Trophoblast cell (in vitro differentiated cells and primary cell): Measurements from ENCODE around the gene SPPL2B.

Source experiments
- DNase-seq, 2 donors: peaks; one replicate each; pipeline ENCODE4 v3.0.0-alpha.2; 2016
- H2AFZ ChIP-seq: 2 replicates; pipeline ENCODE4 v1.6.1; 2013; ENCODE audit warnings: low read length, moderate library complexity, mild to moderate bottlenecking; ENCODE audit not compliant: insufficient read depth, poor library complexity
- H2AK5ac ChIP-seq: 2 replicates; pipeline ENCODE4 v1.6.1; 2013; ENCODE audit warnings: mild to moderate bottlenecking, low read length
- H2BK120ac ChIP-seq: 2 replicates; pipeline ENCODE4 v1.6.1; 2013; ENCODE audit warnings: low read length, mild to moderate bottlenecking, moderate library complexity; ENCODE audit not compliant: insufficient read depth, poor library complexity
- H2BK12ac ChIP-seq: 2 replicates; pipeline ENCODE4 v1.6.1; 2013; ENCODE audit warnings: mild to moderate bottlenecking, low read length, moderate library complexity
- H2BK5ac ChIP-seq: 2 replicates; pipeline ENCODE4 v1.6.1; 2013; ENCODE audit warnings: low read length, low read depth, moderate library complexity, mild to moderate bottlenecking; ENCODE audit not compliant: poor library complexity
- H3K14ac ChIP-seq: 2 replicates; pipeline ENCODE4 v1.6.1; 2013; ENCODE audit warnings: mild to moderate bottlenecking, low read length
- H3K18ac ChIP-seq: 2 replicates; pipeline ENCODE4 v1.6.1; 2013; ENCODE audit warnings: mild to moderate bottlenecking, low read length
- H3K23ac ChIP-seq: 2 replicates; pipeline ENCODE4 v1.6.1; 2013; ENCODE audit warnings: low read length
- H3K27ac ChIP-seq: 2 replicates; pipeline ENCODE4 v1.5.1; 2013; ENCODE audit warnings: low read depth, mild to moderate bottlenecking, inconsistent platforms, low read length, moderate library complexity
- H3K27me3 ChIP-seq: 2 replicates; pipeline ENCODE4 v1.6.1; 2013; ENCODE audit warnings: inconsistent platforms, mild to moderate bottlenecking, low read length, moderate library complexity; ENCODE audit not compliant: insufficient read depth
- H3K36me3 ChIP-seq, 2 experiments: 1 replicate in 1 of 2; 2 replicates in 1 of 2; pipeline ENCODE4 v1.6.1; 2013; ENCODE audit warnings: low read length in 2 of 2, mild to moderate bottlenecking in 2 of 2, moderate library complexity in 1 of 2; ENCODE audit not compliant: insufficient read depth in 2 of 2, control insufficient read depth in 1 of 2
- H3K4ac ChIP-seq: 2 replicates; pipeline ENCODE4 v1.6.1; 2013; ENCODE audit warnings: low read depth, mild to moderate bottlenecking, low read length, moderate library complexity
- H3K4me1 ChIP-seq, 2 experiments: 1 replicate in 1 of 2; 2 replicates in 1 of 2; pipeline ENCODE4 v1.6.1; 2013; ENCODE audit warnings: low read length in 2 of 2, mild to moderate bottlenecking in 2 of 2, moderate library complexity in 1 of 2; ENCODE audit not compliant: insufficient read depth in 2 of 2, control insufficient read depth in 1 of 2
- H3K4me2 ChIP-seq: 2 replicates; pipeline ENCODE4 v1.6.1; 2013; ENCODE audit warnings: inconsistent platforms, mild to moderate bottlenecking, low read length, moderate library complexity
- H3K4me3 ChIP-seq: 2 replicates; pipeline ENCODE4 v1.5.1; 2013; ENCODE audit warnings: mild to moderate bottlenecking, low read depth, low read length, inconsistent platforms
- H3K79me1 ChIP-seq: one replicate; pipeline ENCODE4 v1.6.1; 2013; ENCODE audit warnings: low read length
- H3K79me2 ChIP-seq: 2 replicates; pipeline ENCODE4 v1.6.1; 2013; ENCODE audit warnings: low read length, mild to moderate bottlenecking; ENCODE audit not compliant: control insufficient read depth, insufficient read depth, poor library complexity
- H3K9ac ChIP-seq: 2 replicates; pipeline ENCODE4 v1.6.1; 2013; ENCODE audit warnings: mild to moderate bottlenecking, low read length
- H3K9me3 ChIP-seq: 2 replicates; pipeline ENCODE4 v1.6.1; 2013; ENCODE audit warnings: low read depth, mild to moderate bottlenecking, control low read depth, inconsistent platforms, low read length; ENCODE audit not compliant: insufficient read depth
- H4K12ac ChIP-seq: 2 replicates; pipeline ENCODE4 v1.6.1; 2013; ENCODE audit warnings: low read depth, mild to moderate bottlenecking, low read length, moderate library complexity
- H4K8ac ChIP-seq: 2 replicates; pipeline ENCODE4 v1.6.1; 2013; ENCODE audit warnings: low read depth, mild to moderate bottlenecking, low read length, moderate library complexity
- H4K91ac ChIP-seq: one replicate; pipeline ENCODE4 v1.6.1; 2013; ENCODE audit warnings: low read depth, mild to moderate bottlenecking, low read length, moderate library complexity
- WGBS: extraction: QIAGEN DNeasy Blood & Tissue Kit; methylation state at CpG from one replicate; pipeline ENCODE4 v1.1.7; 2013; ENCODE audit warnings: missing lambda C conversion rate; ENCODE audit not compliant: insufficient read length, insufficient coverage; ENCODE audit errors: extremely low coverage; 5-methylcytosine and 5-hydroxymethylcytosine counted together

The SPPL2B gene

GRCh38 chr19:2309734-2310362 is 18.6 kb upstream of the SPPL2B start:
- H3K79me2 ChIP-seq: no peaks in the 10 kb centered on the region
- WGBS: no CpG with 5 or more reads among the region's 17 CpGs
- no peak overlapping the region for H3K4me3 ChIP-seq
- H3K27ac ChIP-seq: no peak overlapping the region
- H2BK120ac ChIP-seq: no peak overlapping the region
- H3K79me1 ChIP-seq: no peaks in the 10 kb centered on the region
- H3K14ac ChIP-seq: no peak overlapping the region
- no peak overlapping the region for H3K23ac ChIP-seq
- H2AK5ac ChIP-seq: no peak overlapping the region
- no peak overlapping the region for H4K12ac ChIP-seq
- no peak overlapping the region for H3K4me2 ChIP-seq
- H3K18ac ChIP-seq: no peak overlapping the region
- H2AFZ ChIP-seq: no peak overlapping the region
- H3K9ac ChIP-seq: no peak overlapping the region
- H3K36me3 ChIP-seq: no peaks in the 10 kb centered on the region
- peaks cover 9% of the 10 kb centered on the region for H3K9me3 ChIP-seq
- no peak overlapping the region for H4K91ac ChIP-seq
- no peak overlapping the region for H2BK5ac ChIP-seq
- no peak overlapping the region for H2BK12ac ChIP-seq
- peaks cover 21% of the 10 kb centered on the region for H3K27me3 ChIP-seq
- no peak for DNase-seq
- no peak overlapping the region for H3K4ac ChIP-seq
- no peak overlapping the region for H4K8ac ChIP-seq
- peaks cover 0 to 3% of the 10 kb centered on the region in 2 experiments for H3K4me1 ChIP-seq

- Histone ChIP-seq H4K8ac (no peak overlapping the region), H4K91ac (no peak overlapping the region), H3K4me1 (peaks cover 0 to 3% of the 10 kb centered on the region in 2 experiments), H3K36me3 (no peaks in the 10 kb centered on the region), H3K4me3 (no peak overlapping the region), H4K12ac (no peak overlapping the region), H2AFZ (no peak overlapping the region), H3K18ac (no peak overlapping the region), H3K9ac (no peak overlapping the region), H3K27me3 (peaks cover 21% of the 10 kb centered on the region), H3K4me2 (no peak overlapping the region), H3K9me3 (peaks cover 12% of the 10 kb centered on the region), H2BK120ac (no peak overlapping the region), H3K27ac (no peak overlapping the region), H2BK5ac (no peak overlapping the region), H3K79me1 (no peaks in the 10 kb centered on the region), H2BK12ac (no peak overlapping the region), H3K23ac (no peak overlapping the region), H3K4ac (no peak overlapping the region), H2AK5ac (no peak overlapping the region), H3K79me2 (no peaks in the 10 kb centered on the region), H3K14ac (no peak overlapping the region)
- no CpG with 5 or more reads among the region's 4 CpGs for WGBS
- DNase-seq: no peak
Measured at GRCh38 chr19:2311093-2311492, 17.4 kb upstream of the SPPL2B start.

- H3K36me3 ChIP-seq: no peaks in the 10 kb centered on the region
Measured at GRCh38 chr19:2312820-2313501, 15.5 kb upstream of the SPPL2B start.

DNA sequence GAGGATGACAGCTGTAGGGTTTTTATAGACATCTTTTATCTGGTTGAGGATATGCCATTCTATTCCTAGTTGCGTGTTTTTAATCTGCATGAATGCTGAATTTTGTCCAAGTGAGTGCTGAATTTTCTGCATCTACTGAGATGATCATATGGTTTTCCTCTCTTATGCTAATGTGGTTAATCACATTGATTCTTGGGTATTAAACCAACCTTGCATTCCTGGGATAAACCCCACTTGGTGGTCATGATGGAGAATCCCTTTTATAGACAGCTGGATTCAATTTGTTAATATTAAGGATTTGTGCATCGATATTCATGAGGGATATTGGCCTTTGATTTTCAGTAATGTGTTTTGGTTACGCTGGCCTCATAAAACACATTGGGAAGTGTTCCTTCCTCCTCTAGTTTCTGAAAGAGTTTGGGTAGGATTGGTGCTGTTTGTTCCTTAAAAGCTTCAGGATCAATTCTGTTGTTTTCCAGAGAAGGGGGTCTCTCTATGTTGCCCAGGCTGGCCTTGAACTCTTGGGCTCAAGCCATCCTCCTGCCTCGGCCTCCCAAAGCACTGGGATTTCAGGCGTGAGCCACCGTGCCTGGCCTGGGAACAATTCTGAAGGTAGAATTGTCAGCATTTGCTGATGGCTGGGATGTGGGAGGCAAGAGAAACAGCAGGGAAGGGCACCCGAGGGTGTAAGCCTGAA is 13.2 kb upstream of the SPPL2B start:
- Histone ChIP-seq H3K4me2 (no peak overlapping the region), H3K79me1 (no peaks in the 10 kb centered on the region)
- WGBS: no CpG with 5 or more reads among the region's 7 CpGs

More at GRCh38 chr19:2312820-2313501, 15.5 kb upstream of the SPPL2B start:
- Histone ChIP-seq H2BK120ac (no peak overlapping the region), H3K9me3 (peaks cover 12% of the 10 kb centered on the region), H4K91ac (no peak overlapping the region), H3K14ac (no peak overlapping the region), H3K4me2 (no peak overlapping the region), H3K79me1 (no peaks in the 10 kb centered on the region), H3K27me3 (peaks cover 5% of the 10 kb centered on the region), H2AK5ac (no peak overlapping the region), H3K4me1 (peaks cover 0 to 3% of the 10 kb centered on the region in 2 experiments), H3K23ac (no peak overlapping the region), H3K4me3 (no peak overlapping the region), H3K9ac (no peak overlapping the region), H2BK12ac (no peak overlapping the region), H3K79me2 (no peaks in the 10 kb centered on the region), H4K12ac (no peak overlapping the region), H3K27ac (no peak overlapping the region), H3K4ac (no peak overlapping the region), H2BK5ac (no peak overlapping the region), H2AFZ (no peak overlapping the region), H4K8ac (no peak overlapping the region), H3K18ac (no peak overlapping the region)
- DNase-seq: no peak
- no CpG with 5 or more reads among the region's 28 CpGs for WGBS

More for the DNA sequence above, 13.2 kb upstream of the SPPL2B start:
- Histone ChIP-seq H4K12ac (no peak overlapping the region), H3K36me3 (no peaks in the 10 kb centered on the region), H3K9ac (no peak overlapping the region), H3K27me3 (no peaks in the 10 kb centered on the region), H3K9me3 (peaks cover 8% of the 10 kb centered on the region), H4K8ac (no peak overlapping the region), H2AK5ac (no peak overlapping the region), H3K23ac (no peak overlapping the region), H2BK120ac (no peak overlapping the region), H2BK5ac (no peak overlapping the region), H3K18ac (no peak overlapping the region), H3K14ac (no peak overlapping the region), H4K91ac (no peak overlapping the region), H3K79me2 (no peaks in the 10 kb centered on the region), H3K4ac (no peak overlapping the region), H2BK12ac (no peak overlapping the region), H3K4me1 (no peaks in the 10 kb centered on the region), H2AFZ (no peak overlapping the region), H3K4me3 (no peak overlapping the region), H3K27ac (no peak overlapping the region)
- no peak for DNase-seq
